ENCODE data around the gene CRYZ.

Gene CRYZ

GRCh38 chr1:74681449-74681848 lies 51.4 kb downstream of the CRYZ start:
- TF ChIP-seq POLR2AphosphoS5 (IDR thresholded peaks at IDR 0.05; ENCODE audit: low read depth, low read length) = no peak
- TF ChIP-seq REST (IDR thresholded peaks at IDR 0.05; ENCODE audit: insufficient read depth in 1 of 2, low read depth in 2 of 2, low read length in 2 of 2) = no peak
- TF ChIP-seq SIN3A (IDR thresholded peaks at IDR 0.05; ENCODE audit: borderline replicate concordance, insufficient read depth, low read length) = no peak
- no peak for TF ChIP-seq TAF1 (IDR thresholded peaks at IDR 0.05; ENCODE audit: borderline replicate concordance, insufficient read depth, low read length)
- TF ChIP-seq FOXP2 (optimal IDR thresholded peaks at IDR 0.05; ENCODE audit: borderline replicate concordance, extremely low read depth, extremely low read length, insufficient read depth) = no peak

- TF ChIP-seq SIN3A (IDR thresholded peaks at IDR 0.05; ENCODE audit: borderline replicate concordance, insufficient read depth, low read length) = no peak
- TF ChIP-seq TAF1 (IDR thresholded peaks at IDR 0.05; ENCODE audit: borderline replicate concordance, insufficient read depth, low read length) = no peak
- TF ChIP-seq FOXP2 (optimal IDR thresholded peaks at IDR 0.05; ENCODE audit: borderline replicate concordance, extremely low read depth, extremely low read length, insufficient read depth) = no peak
- TF ChIP-seq POLR2AphosphoS5 (IDR thresholded peaks at IDR 0.05; ENCODE audit: low read depth, low read length) = no peak
- no peak for TF ChIP-seq REST (IDR thresholded peaks at IDR 0.05; ENCODE audit: insufficient read depth in 1 of 2, low read depth in 2 of 2, low read length in 2 of 2)
These were observed 51.8 kb downstream of the CRYZ start for GRCh38 chr1:74681001-74681400.

- no peak for TF ChIP-seq FOXP2 (optimal IDR thresholded peaks at IDR 0.05; ENCODE audit: borderline replicate concordance, extremely low read depth, extremely low read length, insufficient read depth)
- TF ChIP-seq SIN3A (IDR thresholded peaks at IDR 0.05; ENCODE audit: borderline replicate concordance, insufficient read depth, low read length) = no peak
- no peak for TF ChIP-seq TAF1 (IDR thresholded peaks at IDR 0.05; ENCODE audit: borderline replicate concordance, insufficient read depth, low read length)
- TF ChIP-seq REST (IDR thresholded peaks at IDR 0.05; ENCODE audit: insufficient read depth in 1 of 2, low read depth in 2 of 2, low read length in 2 of 2) = no peak
- TF ChIP-seq POLR2AphosphoS5 (IDR thresholded peaks at IDR 0.05; ENCODE audit: low read depth, low read length) = no peak
These were observed 53.0 kb downstream of the CRYZ start for GRCh38 chr1:74679811-74680210.

GRCh38 chr1:74677926-74678325 lies 54.9 kb downstream of the CRYZ start:
- no peak for TF ChIP-seq POLR2AphosphoS5 (IDR thresholded peaks at IDR 0.05; ENCODE audit: low read depth, low read length)
- TF ChIP-seq REST (IDR thresholded peaks at IDR 0.05; ENCODE audit: insufficient read depth in 1 of 2, low read depth in 2 of 2, low read length in 2 of 2) = no peak
- no peak for TF ChIP-seq TAF1 (IDR thresholded peaks at IDR 0.05; ENCODE audit: borderline replicate concordance, insufficient read depth, low read length)
- TF ChIP-seq SIN3A (IDR thresholded peaks at IDR 0.05; ENCODE audit: borderline replicate concordance, insufficient read depth, low read length) = no peak
- no peak for TF ChIP-seq FOXP2 (optimal IDR thresholded peaks at IDR 0.05; ENCODE audit: borderline replicate concordance, extremely low read depth, extremely low read length, insufficient read depth)

Data from PFSK-1 (cell line).